HepG2 (cell line): Measurements from ENCODE around the gene SLC45A3. TPM values are rescaled to one million over a fixed set of nuclear protein-coding genes. Genes with fewer than 3 reads are reported as not detected.

Experiments used
- ATM ChIP-seq: fragments of 450-650 bp; IDR thresholded peaks from 2 replicates; pipeline ENCODE4 v1.7.1; 2017; ENCODE audit warnings: mild to moderate bottlenecking, borderline replicate concordance
- FOXA3 ChIP-seq: IDR thresholded peaks from 2 replicates; pipeline ENCODE4 v1.6.1; 2016; ENCODE audit warnings: missing genetic modification reagents, missing compliant biosample characterization
- GABPB1 ChIP-seq: IDR thresholded peaks from 2 replicates; pipeline ENCODE4 v1.6.1; 2016; ENCODE audit warnings: mild to moderate bottlenecking, missing genetic modification reagents, moderate library complexity, missing compliant biosample characterization
- GATA4 ChIP-seq: sonication (generic); IDR thresholded peaks from 2 replicates; pipeline ENCODE4 v1.6.1; 2016; ENCODE audit warnings: antibody characterized with exemption, low read depth, borderline replicate concordance
- GPBP1L1 ChIP-seq: sonication (generic); formaldehyde crosslinking; IDR thresholded peaks from 2 replicates; pipeline ENCODE4 v1.5.0; 2020; ENCODE audit warnings: mild to moderate bottlenecking, missing genetic modification reagents
- HMG20A ChIP-seq: IDR thresholded peaks from 2 replicates; pipeline ENCODE4 v1.6.1; 2016; ENCODE audit warnings: borderline replicate concordance
- IRX3 ChIP-seq: sonication (generic); formaldehyde crosslinking; IDR thresholded peaks from 2 replicates; pipeline ENCODE4 v1.8.1; 2023; ENCODE audit warnings: mild to moderate bottlenecking, low read depth, missing genetic modification reagents, borderline replicate concordance
- KAT8 ChIP-seq: IDR thresholded peaks from 2 replicates; pipeline ENCODE4 v1.6.1; 2016; ENCODE audit warnings: missing genetic modification reagents, missing compliant biosample characterization
- MTA3 ChIP-seq: sonication (generic); formaldehyde crosslinking; IDR thresholded peaks from 2 replicates; pipeline ENCODE4 v1.4.0; 2020; ENCODE audit warnings: missing genetic modification reagents
- MZF1 ChIP-seq: sonication (generic); formaldehyde crosslinking; IDR thresholded peaks from 2 replicates; pipeline ENCODE4 v1.8.1; 2023; ENCODE audit warnings: mild to moderate bottlenecking, missing genetic modification reagents, borderline replicate concordance
- NFE2L2 ChIP-seq: fragments of 150-350 bp; IDR thresholded peaks from 2 replicates; pipeline ENCODE4 v1.6.1; 2014; ENCODE audit warnings: low read length
- NR0B2 ChIP-seq: sonication (generic); formaldehyde crosslinking; IDR thresholded peaks from 2 replicates; pipeline ENCODE4 v1.4.0; 2020; ENCODE audit warnings: mild to moderate bottlenecking, missing genetic modification reagents
- POGZ ChIP-seq: sonication (generic); formaldehyde crosslinking; IDR thresholded peaks from 2 replicates; pipeline ENCODE4 v1.4.0; 2020; ENCODE audit warnings: mild to moderate bottlenecking, missing genetic modification reagents
- POLR2G ChIP-seq: fragments of 200-400 bp; formaldehyde crosslinking; IDR thresholded peaks from 2 replicates; pipeline ENCODE4 v1.6.1; 2018; ENCODE audit warnings: mild to moderate bottlenecking, low read depth, low read length, moderate library complexity
- SNAI1 ChIP-seq: sonication (generic); formaldehyde crosslinking; IDR thresholded peaks from 2 replicates; pipeline ENCODE4 v1.5.0; 2020; ENCODE audit warnings: mild to moderate bottlenecking, missing genetic modification reagents, borderline replicate concordance
- SOX6 ChIP-seq, 2 experiments: fragments of 450-650 bp in 1 of 2; sonication (generic) in 1 of 2; formaldehyde crosslinking in 1 of 2; IDR thresholded peaks; 2 replicates each; pipeline versions ENCODE4 v1.4.0 to v1.6.1; 2017 to 2020; ENCODE audit warnings: antibody characterized with exemption in 1 of 2, mild to moderate bottlenecking in 1 of 2, missing genetic modification reagents in 1 of 2
- SRSF1 ChIP-seq: fragments of 200-400 bp; formaldehyde crosslinking; optimal IDR thresholded peaks from 2 replicates; pipeline ENCODE3; 2017; ENCODE audit warnings: mild to moderate bottlenecking, low read depth, low read length, moderate library complexity
- SYNCRIP ChIP-seq: fragments of 200-400 bp; formaldehyde crosslinking; IDR thresholded peaks from 2 replicates; pipeline ENCODE4 v1.6.1; 2018; ENCODE audit warnings: mild to moderate bottlenecking, low read depth, low read length; ENCODE audit not compliant: insufficient read depth
- TEAD2 ChIP-seq: sonication (generic); formaldehyde crosslinking; IDR thresholded peaks from 2 replicates; pipeline ENCODE4 v1.9.0; 2021; ENCODE audit warnings: missing genetic modification reagents
- ZGPAT ChIP-seq: IDR thresholded peaks from 2 replicates; pipeline ENCODE4 v1.6.1; 2016; ENCODE audit warnings: mild to moderate bottlenecking
- ZMYM4 ChIP-seq: sonication (generic); formaldehyde crosslinking; IDR thresholded peaks from 2 replicates; pipeline ENCODE4 v1.8.1; 2023; ENCODE audit warnings: mild to moderate bottlenecking, missing genetic modification reagents
- ZNF124 ChIP-seq: sonication (generic); formaldehyde crosslinking; IDR thresholded peaks from 2 replicates; pipeline ENCODE4 v1.4.0; 2020; ENCODE audit warnings: missing genetic modification reagents
- ZNF138 ChIP-seq: sonication (generic); formaldehyde crosslinking; IDR thresholded peaks from 2 replicates; pipeline ENCODE4 v1.5.0; 2020; ENCODE audit warnings: mild to moderate bottlenecking, low read depth, missing genetic modification reagents
- ZNF20 ChIP-seq: sonication (generic); formaldehyde crosslinking; IDR thresholded peaks from 2 replicates; pipeline ENCODE4 v1.4.0; 2020; ENCODE audit warnings: mild to moderate bottlenecking, moderate library complexity, missing genetic modification reagents
- ZNF235 ChIP-seq: sonication (generic); formaldehyde crosslinking; IDR thresholded peaks from 2 replicates; pipeline ENCODE4 v1.8.1; 2023; ENCODE audit warnings: mild to moderate bottlenecking, missing genetic modification reagents, borderline replicate concordance
- ZNF431 ChIP-seq: sonication (generic); formaldehyde crosslinking; IDR thresholded peaks from 2 replicates; pipeline ENCODE4 v1.9.0; 2022; ENCODE audit warnings: missing genetic modification reagents, low read depth, mild to moderate bottlenecking, borderline replicate concordance
- ZNF547 ChIP-seq: sonication (generic); formaldehyde crosslinking; IDR thresholded peaks from 2 replicates; pipeline ENCODE4 v1.5.1; 2020; ENCODE audit warnings: mild to moderate bottlenecking, missing genetic modification reagents
- ZNF577 ChIP-seq: sonication (generic); formaldehyde crosslinking; IDR thresholded peaks from 2 replicates; pipeline ENCODE4 v1.4.0; 2020; ENCODE audit warnings: mild to moderate bottlenecking, low read depth, missing genetic modification reagents, borderline replicate concordance
- ZNF607 ChIP-seq: sonication (generic); formaldehyde crosslinking; IDR thresholded peaks from 2 replicates; pipeline ENCODE4 v1.5.1; 2020; ENCODE audit warnings: missing genetic modification reagents, mild to moderate bottlenecking, borderline replicate concordance
- ZNF724P ChIP-seq: sonication (generic); formaldehyde crosslinking; IDR thresholded peaks from 2 replicates; pipeline ENCODE4 v1.8.0; 2022; ENCODE audit warnings: missing genetic modification reagents, borderline replicate concordance
- polyA plus RNA-seq, 8 experiments: library from polyadenylated mRNA; depleted of rRNA in 3 of 8; stranded (reverse) in 7 of 8; unstranded in 1 of 8; fragments of >200 nt; fragmentation: Illumina TruSeq in 4 of 8; extraction: Trizol in 4 of 8; gene quantifications; 2 replicates each; pipeline versions ENCODE4 v1.2.1 to v1.2.3, GENCODE V29; 2011 to 2016; ENCODE audit warnings: low read depth in 4 of 8, missing spikeins in 1 of 8, mixed read lengths in 1 of 8; ENCODE audit not compliant: insufficient read depth in 1 of 8
- total RNA-seq, 5 experiments: library from RNA; depleted of rRNA; stranded (reverse); fragments of >200 nt; fragmentation: Illumina TruSeq; extraction: Trizol; gene quantifications; 2 replicates each; pipeline ENCODE4 v1.2.3, GENCODE V29; 2016; ENCODE audit warnings: low read depth in 1 of 5

The SLC45A3 gene
- total and polyA plus RNA-seq, 2 of the 13 experiments (the other 11 are each of a cell fraction or from before 2014, with no cell fraction given): 3.4 to 4.1 TPM

GRCh38 chr1:205676002-205676401, 4.3 kb downstream of the SLC45A3 start (continued):
- TF ChIP-seq GABPB1 (CRISPR knock-in tag) (0 out of 2 replicates have a peak, but pooled peaks have one; percentile 30), ZNF20 (CRISPR knock-in tag) (no peak), GATA4 (peak; percentile 43; the same call in 1 of the 2 replicates), SOX6 (IDR thresholded peaks at IDR 0.05) (no peak), SOX6 (CRISPR knock-in tag; IDR thresholded peaks at IDR 0.05) (peak; percentile 78), ATM (no peak), ZNF124 (CRISPR knock-in tag) (no peak), ZNF431 (0 out of 2 replicates have a peak, but pooled peaks have one; percentile 65), ZGPAT (CRISPR knock-in tag) (peak; percentile 61; the same call in 1 of the 2 replicates), NR0B2 (0 out of 2 replicates have a peak, but pooled peaks have one; percentile 32), FOXA3 (CRISPR knock-in tag) (peak; percentile 65), MTA3 (CRISPR knock-in tag) (no peak), HMG20A (peak; percentile 37; the same call in 1 of the 2 replicates), ZNF235 (CRISPR knock-in tag) (no peak), NFE2L2 (no peak), SYNCRIP (no peak), SNAI1 (CRISPR knock-in tag) (no peak), ZNF138 (CRISPR knock-in tag) (no peak), TEAD2 (no peak), ZMYM4 (CRISPR knock-in tag) (peak; percentile 74), SRSF1 (peak; percentile 43), ZNF724P (CRISPR knock-in tag) (no peak), KAT8 (CRISPR knock-in tag) (0 out of 2 replicates have a peak, but pooled peaks have one; percentile 35), POLR2G (no peak), ZNF547 (CRISPR knock-in tag) (peak; percentile 24; the same call in 1 of the 2 replicates), GPBP1L1 (CRISPR knock-in tag) (no peak), MZF1 (CRISPR knock-in tag) (peak; percentile 96), POGZ (CRISPR knock-in tag) (peak; percentile 65; the same call in 1 of the 2 replicates), ZNF577 (CRISPR knock-in tag) (no peak), IRX3 (CRISPR knock-in tag) (no peak), ZNF607 (CRISPR knock-in tag) (no peak)
